Measurements from ENCODE around the gene LRRC49. TPM values are rescaled to one million over a fixed set of nuclear protein-coding genes. Genes with fewer than 3 reads are reported as not detected.

LRRC49 gene
- total and polyA plus RNA-seq, 2 donors (not counting 3 experiments of a cell fraction or from before 2014, with no cell fraction given): 3.0 to 6.6 TPM

- Histone ChIP-seq H3K9me1 (replicated peaks; ENCODE audit: control insufficient read depth, extremely low read depth, insufficient read depth, low read length) (no peaks in the 10 kb centered on the region), H3K4me2 (ENCODE audit: insufficient read depth, low read length) (no peak overlapping the region), H3K4me3 (replicated peaks in 1 of 3; ENCODE audit: insufficient read depth in 1 of 3, low read depth in 1 of 3, low read length in 3 of 3) (no peak overlapping the region), H2AFZ (ENCODE audit: low read depth, low read length) (no peak overlapping the region), H3K9ac (replicated peaks; ENCODE audit: extremely low read depth, insufficient read depth, low read length) (no peak overlapping the region), H3K79me2 (ENCODE audit: control insufficient read depth, insufficient read depth, low read length) (no peaks in the 10 kb centered on the region), H3K27me3 (ENCODE audit: control insufficient read depth in 2 of 2, insufficient read depth in 2 of 2, low read length in 2 of 2) (no peaks in the 10 kb centered on the region), H4K20me1 (replicated peaks; ENCODE audit: control insufficient read depth, extremely low read depth, insufficient read depth, low read length) (no peaks in the 10 kb centered on the region), H3K36me3 (ENCODE audit: control insufficient read depth in 2 of 2, extremely low read depth in 1 of 2, insufficient read depth in 2 of 2, low read length in 2 of 2) (no peaks in the 10 kb centered on the region), H3K9me3 (replicated peaks; ENCODE audit: control insufficient read depth, insufficient read depth, low read length) (no peaks in the 10 kb centered on the region), H3K4me1 (ENCODE audit: control insufficient read depth, extremely low read depth, insufficient read depth, low read length) (no peaks in the 10 kb centered on the region), H3K27ac (ENCODE audit: insufficient read depth, low read depth, low read length) (no peak overlapping the region)
- FAIRE-seq: no peak
- dilution Hi-C loops (cut with MboI; ENCODE audit: extremely low pct_ligation_motif_present, low sequenced_read_pairs): no loop called here
- no peak for TF ChIP-seq MYC (IDR thresholded peaks at IDR 0.05; ENCODE audit: low read depth, low read length)
- no peak for TF ChIP-seq EZH2 (IDR thresholded peaks at IDR 0.05; ENCODE audit: borderline replicate concordance, low read depth, low read length, severe bottlenecking)
- TF ChIP-seq POLR2AphosphoS5 (IDR thresholded peaks at IDR 0.05; ENCODE audit: insufficient read depth, low read depth, low read length): no peak
- TF ChIP-seq MAX (IDR thresholded peaks at IDR 0.05; ENCODE audit: insufficient read depth, insufficient read length): no peak
- TF ChIP-seq GATA2 (IDR thresholded peaks at IDR 0.05; ENCODE audit: insufficient read depth, insufficient read length, low read depth, low read length): no peak
- TF ChIP-seq CTCF (IDR thresholded peaks at IDR 0.05; ENCODE audit: extremely low read depth in 1 of 2, insufficient read depth in 1 of 2, low read depth in 1 of 2, low read length in 2 of 2): no peak
- TF ChIP-seq JUN (IDR thresholded peaks at IDR 0.05; ENCODE audit: borderline replicate concordance, insufficient read depth, insufficient read length, low read depth): no peak
- no peak for TF ChIP-seq FOS (IDR thresholded peaks at IDR 0.05; ENCODE audit: borderline replicate concordance, insufficient read depth, low read length)
- TF ChIP-seq POLR2A (IDR thresholded peaks at IDR 0.05; ENCODE audit: low read depth, low read length): no peak
- ChIA-PET CTCF (interaction anchor here (0.9 kb wide), 1 partner anchor 9 kb away, joined by 3 read pairs; no protein-coding TSS in a partner anchor), POLR2A (no interaction called here)
- DNase-seq (ENCODE audit: low read depth, low spot score): no peak
- no TSS peak for BruUV-seq (replicated peaks)
- intact Hi-C loops (cut with micrococcal nuclease): no loop called here
These were observed 150.7 kb downstream of the LRRC49 start for GRCh38 chr15:71043373-71043772.
